Measurements from ENCODE around the gene CEP290. TPM values are rescaled to one million over a fixed set of nuclear protein-coding genes. Genes with fewer than 3 reads are reported as not detected.

Gene CEP290
- polyA plus RNA-seq, 1 experiment: 8.1 TPM

- ChIA-PET CTCF (no interaction called here), POLR2A (no interaction called here)
- no peaks in the 10 kb centered on the region for H3K27me3 ChIP-seq (ENCODE audit: control insufficient read depth, insufficient read depth, low read length)
- H3K9me3 ChIP-seq (ENCODE audit: control insufficient read depth, insufficient read depth, low read length): no peaks in the 10 kb centered on the region
- H3K4me3 ChIP-seq (ENCODE audit: low read depth, low read length): no peak overlapping the region
- TF ChIP-seq CTCF (IDR thresholded peaks at IDR 0.05; ENCODE audit: low read depth, low read length): no peak
- DNase-seq (ENCODE audit: low read depth, low spot score): no peak
- no peak overlapping the region for H3K27ac ChIP-seq (ENCODE audit: low read depth, low read length)
Measured at GRCh38 chr12:88081247-88081646, 60.6 kb downstream of the CEP290 start.

GRCh38 chr12:88067301-88067700 is 74.6 kb downstream of the CEP290 start:
- TF ChIP-seq CTCF (IDR thresholded peaks at IDR 0.05; ENCODE audit: low read depth, low read length): no peak

GRCh38 chr12:88063375-88063774 is 78.5 kb downstream of the CEP290 start:
- no peaks in the 10 kb centered on the region for H3K9me3 ChIP-seq (ENCODE audit: control insufficient read depth, insufficient read depth, low read length)
- DNase-seq (ENCODE audit: low read depth, low spot score): no peak
- no peak overlapping the region for H3K4me3 ChIP-seq (ENCODE audit: low read depth, low read length)
- no peaks in the 10 kb centered on the region for H3K27me3 ChIP-seq (ENCODE audit: control insufficient read depth, insufficient read depth, low read length)
- no peak for TF ChIP-seq CTCF (IDR thresholded peaks at IDR 0.05; ENCODE audit: low read depth, low read length)
- POLR2A ChIA-PET: no interaction called here
- CTCF ChIA-PET: interaction anchor here (0.7 to 1.0 kb wide), 3 partner anchors 10 to 11 kb away, joined by 3 read pairs; no protein-coding TSS in a partner anchor
- H3K27ac ChIP-seq (ENCODE audit: low read depth, low read length): no peak overlapping the region

More at GRCh38 chr12:88067301-88067700, 74.6 kb downstream of the CEP290 start:
- H3K27ac ChIP-seq (ENCODE audit: low read depth, low read length): no peak overlapping the region
- no peaks in the 10 kb centered on the region for H3K9me3 ChIP-seq (ENCODE audit: control insufficient read depth, insufficient read depth, low read length)
- no peak overlapping the region for H3K4me3 ChIP-seq (ENCODE audit: low read depth, low read length)
- POLR2A ChIA-PET: interaction anchor here (0.6 kb wide), 1 partner anchor 1231 kb away, joined by 3 read pairs; no protein-coding TSS in a partner anchor
- CTCF ChIA-PET: no interaction called here
- no peaks in the 10 kb centered on the region for H3K27me3 ChIP-seq (ENCODE audit: control insufficient read depth, insufficient read depth, low read length)
- DNase-seq (ENCODE audit: low read depth, low spot score): no peak

- POLR2A ChIA-PET: no interaction called here
- Histone ChIP-seq H3K27ac (ENCODE audit: low read depth, low read length) (no peak overlapping the region), H3K9me3 (ENCODE audit: control insufficient read depth, insufficient read depth, low read length) (no peaks in the 10 kb centered on the region), H3K4me3 (ENCODE audit: low read depth, low read length) (no peak overlapping the region), H3K27me3 (ENCODE audit: control insufficient read depth, insufficient read depth, low read length) (no peaks in the 10 kb centered on the region)
- no peak for TF ChIP-seq CTCF (IDR thresholded peaks at IDR 0.05; ENCODE audit: low read depth, low read length)
- DNase-seq (ENCODE audit: low read depth, low spot score): no peak
- CTCF ChIA-PET: no interaction called here
Measured at GRCh38 chr12:88062474-88062873, 79.4 kb downstream of the CEP290 start.

- ChIA-PET POLR2A (no interaction called here), CTCF (no interaction called here)
- Histone ChIP-seq H3K9me3 (ENCODE audit: control insufficient read depth, insufficient read depth, low read length) (no peaks in the 10 kb centered on the region), H3K27ac (ENCODE audit: low read depth, low read length) (no peak overlapping the region), H3K27me3 (ENCODE audit: control insufficient read depth, insufficient read depth, low read length) (no peaks in the 10 kb centered on the region), H3K4me3 (ENCODE audit: low read depth, low read length) (no peak overlapping the region)
- no peak for TF ChIP-seq CTCF (IDR thresholded peaks at IDR 0.05; ENCODE audit: low read depth, low read length)
- no peak for DNase-seq (ENCODE audit: low read depth, low spot score)
Measured at GRCh38 chr12:88058719-88059077, 83.2 kb downstream of the CEP290 start.
